Measurements from ENCODE around the gene LARP4B.

DNA sequence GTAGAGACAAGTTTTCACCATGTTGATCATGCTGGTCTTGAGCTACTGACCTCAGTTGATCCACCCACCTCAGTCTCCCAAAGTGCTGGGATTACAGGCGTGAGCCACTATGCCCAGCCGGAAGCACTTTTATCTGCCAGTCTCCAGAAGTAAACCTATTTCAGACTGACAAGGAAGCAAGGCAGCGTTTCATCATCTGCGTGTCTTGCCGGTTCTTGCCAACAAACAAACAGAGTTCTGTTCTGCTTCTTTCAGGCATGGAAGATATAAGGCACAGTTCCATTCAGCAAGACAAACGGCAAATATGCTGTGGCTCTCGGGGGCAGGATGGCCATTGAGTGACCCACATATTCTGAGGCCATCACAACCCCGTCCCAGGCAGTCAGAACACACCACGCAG is 15.5 kb upstream of the LARP4B start:
- TF ChIP-seq, protein P1, sequence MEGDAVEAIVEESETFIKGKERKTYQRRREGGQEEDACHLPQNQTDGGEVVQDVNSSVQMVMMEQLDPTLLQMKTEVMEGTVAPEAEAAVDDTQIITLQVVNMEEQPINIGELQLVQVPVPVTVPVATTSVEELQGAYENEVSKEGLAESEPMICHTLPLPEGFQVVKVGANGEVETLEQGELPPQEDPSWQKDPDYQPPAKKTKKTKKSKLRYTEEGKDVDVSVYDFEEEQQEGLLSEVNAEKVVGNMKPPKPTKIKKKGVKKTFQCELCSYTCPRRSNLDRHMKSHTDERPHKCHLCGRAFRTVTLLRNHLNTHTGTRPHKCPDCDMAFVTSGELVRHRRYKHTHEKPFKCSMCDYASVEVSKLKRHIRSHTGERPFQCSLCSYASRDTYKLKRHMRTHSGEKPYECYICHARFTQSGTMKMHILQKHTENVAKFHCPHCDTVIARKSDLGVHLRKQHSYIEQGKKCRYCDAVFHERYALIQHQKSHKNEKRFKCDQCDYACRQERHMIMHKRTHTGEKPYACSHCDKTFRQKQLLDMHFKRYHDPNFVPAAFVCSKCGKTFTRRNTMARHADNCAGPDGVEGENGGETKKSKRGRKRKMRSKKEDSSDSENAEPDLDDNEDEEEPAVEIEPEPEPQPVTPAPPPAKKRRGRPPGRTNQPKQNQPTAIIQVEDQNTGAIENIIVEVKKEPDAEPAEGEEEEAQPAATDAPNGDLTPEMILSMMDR (IDR thresholded peaks at IDR 0.05), result no peak
- no peak for TF ChIP-seq POLR2A (IDR thresholded peaks at IDR 0.05)
- TF ChIP-seq POLR2AphosphoS5 (IDR thresholded peaks at IDR 0.05), result peak in 1 of 3 donors; percentile 13
- no peak for TF ChIP-seq EP300 (IDR thresholded peaks at IDR 0.05)

Data from stomach (tissue), 4 donors.